PC-3 (cell line): ENCODE results near the gene REN. TPM values are rescaled to one million over a fixed set of nuclear protein-coding genes. Genes with fewer than 3 reads are reported as not detected.

Source experiments
- ATAC-seq: fragments of 200-7000 bp; cut with Tn5 transposase; 2 replicates; pipeline ENCODE4 v1.9.1; 2020; ENCODE audit warnings: mild to moderate bottlenecking, moderate library complexity
- BruUV-seq: library from RNA; stranded (reverse); fragments of 400-500 nt; replicated peaks from 2 replicates; lab custom pipeline; 2021; lab: Mats Ljungman, UMichigan
- CTCF ChIA-PET: fragments of 300-600 bp; sonication (Branson Sonifier 250); formaldehyde crosslinking; loops from one replicate; lab custom pipeline; 2022; ENCODE audit warnings: antibody characterized with exemption; lab: Charles Lee
- POLR2A ChIA-PET: fragments of 300-600 bp; sonication (Branson Sonifier 250); formaldehyde crosslinking; loops from one replicate; lab custom pipeline; 2022; ENCODE audit warnings: antibody characterized with exemption; ENCODE audit not compliant: unreplicated experiment; lab: Charles Lee
- DNase-seq: peaks from one replicate; pipeline ENCODE4 v3.0.0-alpha.2; 2015
- H2AFZ ChIP-seq: fragments of 300-600 bp; sonication (generic); 2 replicates; pipeline ENCODE4 v1.6.0; 2016; ENCODE audit warnings: antibody characterized with exemption, low read length
- H3F3A ChIP-seq: fragments of 300-600 bp; sonication (generic); one replicate; pipeline ENCODE4 v1.6.0; 2017; ENCODE audit warnings: antibody characterized with exemption, low read length, control low read depth, mild to moderate bottlenecking; ENCODE audit not compliant: unreplicated experiment
- H3K27ac ChIP-seq: fragments of 300-600 bp; sonication (generic); 2 replicates; pipeline ENCODE4 v1.5.1; 2016; ENCODE audit warnings: mild to moderate bottlenecking, low read length
- H3K27me3 ChIP-seq: fragments of 300-600 bp; sonication (generic); 2 replicates; pipeline ENCODE4 v1.6.1; 2016; ENCODE audit warnings: low read length, mixed read lengths
- H3K36me3 ChIP-seq: fragments of 300-600 bp; sonication (generic); 2 replicates; pipeline ENCODE4 v1.6.1; 2016; ENCODE audit warnings: low read depth, mixed run types, low read length, mixed read lengths
- H3K4me1 ChIP-seq: fragments of 300-600 bp; sonication (generic); 2 replicates; pipeline ENCODE4 v1.5.1; 2016; ENCODE audit warnings: low read length; ENCODE audit not compliant: insufficient read depth
- H3K4me2 ChIP-seq: fragments of 300-600 bp; sonication (generic); 2 replicates; pipeline ENCODE4 v1.6.0; 2016; ENCODE audit warnings: low read length
- H3K4me3 ChIP-seq: fragments of 300-600 bp; sonication (generic); 2 replicates; pipeline ENCODE4 v1.5.1; 2016; ENCODE audit warnings: mild to moderate bottlenecking, low read length, mixed read lengths
- H3K79me2 ChIP-seq: fragments of 300-600 bp; sonication (generic); 2 replicates; pipeline ENCODE4 v1.6.1; 2017; ENCODE audit warnings: low read length, mixed read lengths
- H3K9ac ChIP-seq: fragments of 300-600 bp; sonication (generic); 2 replicates; pipeline ENCODE4 v1.6.0; 2016; ENCODE audit warnings: mild to moderate bottlenecking, low read length
- H3K9me2 ChIP-seq: fragments of 300-600 bp; sonication (generic); replicated peaks from 2 replicates; pipeline ENCODE4 v1.6.1; 2016; ENCODE audit warnings: mixed run types, low read length, mixed read lengths
- H3K9me3 ChIP-seq: fragments of 300-600 bp; sonication (generic); 2 replicates; pipeline ENCODE4 v1.6.1; 2016; ENCODE audit warnings: low read length, mixed read lengths
- H4K20me1 ChIP-seq: fragments of 300-600 bp; sonication (generic); 2 replicates; pipeline ENCODE4 v1.6.1; 2016; ENCODE audit warnings: low read length, mixed read lengths
- EZH2 ChIP-seq: fragments of 300-600 bp; sonication (generic); IDR thresholded peaks from one replicate; pipeline ENCODE4 v1.6.1; 2017; ENCODE audit warnings: antibody characterized with exemption, mild to moderate bottlenecking, low read length; ENCODE audit not compliant: unreplicated experiment
- EZH2phosphoT487 ChIP-seq: fragments of 300-600 bp; sonication (generic); IDR thresholded peaks from 2 replicates; pipeline ENCODE4 v1.6.1; 2018; ENCODE audit warnings: mild to moderate bottlenecking, antibody characterized with exemption, low read length, borderline replicate concordance
- intact Hi-C: fragments of 100-400 bp; cut with micrococcal nuclease; formaldehyde crosslinking; loops from 2 replicates; pipeline ENCODE4 v1.9.0; 2023
- total RNA-seq: library from RNA; depleted of rRNA; stranded (reverse); fragments of >200 nt; gene quantifications from 2 replicates; pipeline ENCODE4 v1.2.3, GENCODE V29; 2014
- TF ChIP-seq, protein P1 (sequence below): fragments of 300-600 bp; sonication (generic); conservative IDR thresholded peaks from 2 replicates; pipeline ENCODE4 v1.5.1; 2017; ENCODE audit warnings: antibody characterized with exemption, low read depth, mild to moderate bottlenecking, low read length

The REN gene
- total RNA-seq, 1 experiment from 2014 or later = 2.7 TPM

DNA sequence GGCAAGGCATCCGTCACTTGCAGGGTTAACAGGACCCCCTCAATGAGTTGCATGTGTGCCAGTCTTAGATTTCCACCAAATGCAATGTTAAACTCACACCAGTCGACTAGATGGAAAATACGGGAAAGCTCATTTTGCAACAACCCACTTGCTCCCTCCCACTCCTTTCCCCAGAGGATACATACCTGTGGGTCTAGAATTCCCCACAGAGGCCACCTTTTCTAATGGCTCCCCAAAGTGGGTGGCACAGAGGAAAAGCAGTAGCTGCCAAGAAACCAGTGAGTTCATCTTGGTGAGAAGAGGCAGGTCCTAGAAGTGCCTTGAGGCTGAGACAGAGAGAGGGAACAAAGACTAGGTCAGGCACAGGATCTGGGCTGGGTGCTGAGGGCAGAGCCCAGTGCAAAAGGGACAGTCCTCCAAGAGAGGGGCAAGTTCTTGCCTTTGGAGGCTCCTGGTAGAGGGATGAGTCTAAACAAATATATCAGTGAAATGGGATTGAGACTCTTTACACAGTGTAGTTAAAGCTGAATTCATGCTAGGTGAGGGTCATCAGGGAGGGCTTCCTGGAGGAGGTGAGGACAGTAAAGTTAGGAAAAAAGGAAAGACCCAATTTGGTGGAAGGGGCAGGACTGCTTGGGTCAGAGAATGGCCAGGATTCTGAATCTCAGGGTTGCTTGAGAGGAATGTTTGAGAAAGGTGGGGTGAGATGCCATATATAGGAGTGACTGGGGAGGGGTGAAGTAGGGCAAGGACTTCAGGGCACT is 26.6 kb upstream of the REN start:
- TF ChIP-seq EZH2 (no peak), EZH2phosphoT487 (no peak)
- TF ChIP-seq, protein P1, sequence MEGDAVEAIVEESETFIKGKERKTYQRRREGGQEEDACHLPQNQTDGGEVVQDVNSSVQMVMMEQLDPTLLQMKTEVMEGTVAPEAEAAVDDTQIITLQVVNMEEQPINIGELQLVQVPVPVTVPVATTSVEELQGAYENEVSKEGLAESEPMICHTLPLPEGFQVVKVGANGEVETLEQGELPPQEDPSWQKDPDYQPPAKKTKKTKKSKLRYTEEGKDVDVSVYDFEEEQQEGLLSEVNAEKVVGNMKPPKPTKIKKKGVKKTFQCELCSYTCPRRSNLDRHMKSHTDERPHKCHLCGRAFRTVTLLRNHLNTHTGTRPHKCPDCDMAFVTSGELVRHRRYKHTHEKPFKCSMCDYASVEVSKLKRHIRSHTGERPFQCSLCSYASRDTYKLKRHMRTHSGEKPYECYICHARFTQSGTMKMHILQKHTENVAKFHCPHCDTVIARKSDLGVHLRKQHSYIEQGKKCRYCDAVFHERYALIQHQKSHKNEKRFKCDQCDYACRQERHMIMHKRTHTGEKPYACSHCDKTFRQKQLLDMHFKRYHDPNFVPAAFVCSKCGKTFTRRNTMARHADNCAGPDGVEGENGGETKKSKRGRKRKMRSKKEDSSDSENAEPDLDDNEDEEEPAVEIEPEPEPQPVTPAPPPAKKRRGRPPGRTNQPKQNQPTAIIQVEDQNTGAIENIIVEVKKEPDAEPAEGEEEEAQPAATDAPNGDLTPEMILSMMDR = no peak
- Histone ChIP-seq H3K4me3 (no peak overlapping the region), H3K36me3 (no peaks in the 10 kb centered on the region), H3K9me2 (no peaks in the 10 kb centered on the region), H3K4me1 (peaks cover 34% of the 10 kb centered on the region), H3K27me3 (no peaks in the 10 kb centered on the region), H3K4me2 (no peak overlapping the region), H3F3A (no peaks in the 10 kb centered on the region), H3K79me2 (no peaks in the 10 kb centered on the region), H3K9me3 (no peaks in the 10 kb centered on the region), H3K27ac (no peak overlapping the region), H2AFZ (no peak overlapping the region), H4K20me1 (no peaks in the 10 kb centered on the region), H3K9ac (no peak overlapping the region)
- intact Hi-C loops = no loop called here
- no TSS peak for BruUV-seq
- DNase-seq (no peak), ATAC-seq (no peak)
- POLR2A ChIA-PET = no interaction called here
- CTCF ChIA-PET = interaction anchor here (0.7 kb wide), 1 partner anchor 332 kb away, joined by 4 read pairs; no protein-coding TSS in a partner anchor

DNA sequence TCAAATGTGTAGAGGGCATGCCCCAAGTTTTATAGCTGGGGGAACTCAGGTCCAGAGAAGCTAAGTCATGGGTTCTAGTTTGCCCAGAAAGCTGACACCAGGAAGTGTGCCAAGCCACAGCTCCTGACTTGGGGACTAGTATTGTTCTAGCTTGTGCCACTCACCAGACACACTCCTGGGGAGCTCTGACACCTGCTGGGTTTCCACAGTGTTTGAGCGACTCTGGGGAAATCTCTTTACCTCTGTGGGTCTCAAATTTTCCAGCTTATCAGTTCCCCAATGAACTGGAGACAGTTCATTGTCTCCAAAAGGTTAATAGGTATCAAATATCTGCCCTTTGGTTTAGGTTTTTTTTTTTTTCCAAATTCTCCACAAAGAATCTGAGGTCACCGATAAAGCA is 25.9 kb upstream of the REN start:
- intact Hi-C loops = no loop called here
- TF ChIP-seq EZH2phosphoT487 = no peak
- no peak for TF ChIP-seq EZH2
- TF ChIP-seq, protein P1 = no peak
- H3K9me2 ChIP-seq = no peaks in the 10 kb centered on the region
- H3K79me2 ChIP-seq = no peaks in the 10 kb centered on the region
- no peak overlapping the region for H3K4me2 ChIP-seq
- H3K4me1 ChIP-seq = peaks cover 34% of the 10 kb centered on the region
- ChIA-PET POLR2A (interaction anchor here (0.5 kb wide), 1 partner anchor 186 kb away, joined by 3 read pairs; no protein-coding TSS in a partner anchor), CTCF (interaction anchor here (0.7 kb wide), 1 partner anchor 332 kb away, joined by 4 read pairs; no protein-coding TSS in a partner anchor)
- no peaks in the 10 kb centered on the region for H3F3A ChIP-seq
- H4K20me1 ChIP-seq = no peaks in the 10 kb centered on the region
- H2AFZ ChIP-seq = no peak overlapping the region
- ATAC-seq (no peak), DNase-seq (no peak)
- no peaks in the 10 kb centered on the region for H3K36me3 ChIP-seq
- no TSS peak for BruUV-seq
- no peak overlapping the region for H3K4me3 ChIP-seq
- H3K27me3 ChIP-seq = no peaks in the 10 kb centered on the region
- H3K9me3 ChIP-seq = no peaks in the 10 kb centered on the region
- no peak overlapping the region for H3K9ac ChIP-seq
- no peak overlapping the region for H3K27ac ChIP-seq

GRCh38 chr1:204191456-204191855 is 25.3 kb upstream of the REN start:
- POLR2A ChIA-PET = interaction anchor here (0.5 kb wide), 1 partner anchor 187 kb away, joined by 3 read pairs; no protein-coding TSS in a partner anchor
- no peak overlapping the region for H2AFZ ChIP-seq
- CTCF ChIA-PET = interaction anchor here (0.9 to 1.9 kb wide), 4 partner anchors 15 to 29 kb away, joined by 3 to 5 read pairs (median 4); no protein-coding TSS in a partner anchor
- TSS peak; percentile 57 for BruUV-seq
- H3K4me2 ChIP-seq = no peak overlapping the region
- no peak for ATAC-seq
- no peak overlapping the region for H3K4me3 ChIP-seq
- H3K9me2 ChIP-seq = no peaks in the 10 kb centered on the region
- H3K9me3 ChIP-seq = no peaks in the 10 kb centered on the region
- TF ChIP-seq EZH2 = no peak
- TF ChIP-seq, protein P1 = no peak
- TF ChIP-seq EZH2phosphoT487 = no peak
- peaks cover 34% of the 10 kb centered on the region for H3K4me1 ChIP-seq
- no peaks in the 10 kb centered on the region for H3K27me3 ChIP-seq
- H3K36me3 ChIP-seq = no peaks in the 10 kb centered on the region
- H3F3A ChIP-seq = no peaks in the 10 kb centered on the region
- H3K79me2 ChIP-seq = no peaks in the 10 kb centered on the region
- intact Hi-C loops = loop anchor here (2.0 kb wide), 1 partner anchor 17 kb away; no protein-coding TSS in a partner anchor
- no peak overlapping the region for H3K27ac ChIP-seq
- no peaks in the 10 kb centered on the region for H4K20me1 ChIP-seq
- H3K9ac ChIP-seq = no peak overlapping the region
- DNase-seq = no peak
